Measurements from ENCODE around the gene MYOT. TPM values are rescaled to one million over a fixed set of nuclear protein-coding genes. Genes with fewer than 3 reads are reported as not detected.
A peak's percentile ranks its signal among the peaks of the same experiment; 100 is the strongest.

The MYOT gene
- total RNA-seq, 2 donors from 2014 or later = 29.7 to 55.4 TPM

DNA sequence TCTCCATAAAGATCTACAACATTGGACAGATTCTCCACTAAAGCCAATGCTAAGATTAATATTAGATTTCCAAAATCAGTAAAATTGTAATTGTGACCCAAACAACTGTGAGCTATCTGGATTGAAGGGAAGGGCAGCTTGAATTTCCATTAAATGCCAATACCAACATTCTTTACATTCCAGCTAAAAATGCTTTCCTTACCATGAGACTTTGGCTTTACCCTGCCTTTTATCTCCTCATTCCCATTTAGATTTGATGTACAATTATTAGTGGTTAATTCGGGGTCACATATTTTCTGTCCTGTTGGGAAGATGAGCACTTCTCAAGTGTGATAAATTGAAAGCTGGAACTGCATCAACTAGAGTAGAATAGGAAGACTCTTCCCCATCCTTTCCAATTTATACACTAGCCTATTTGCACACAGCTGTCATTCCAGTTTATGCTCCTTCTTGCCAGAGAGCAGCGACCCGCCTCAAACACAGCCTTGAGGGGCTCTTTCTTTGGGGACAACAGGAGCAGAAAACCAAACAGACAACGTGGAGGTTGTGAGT lies 33.1 kb upstream of the MYOT start:
- Histone ChIP-seq H3K9me3 (no peaks in the 10 kb centered on the region), H3K4me1 (peaks cover 0 to 54% of the 10 kb centered on the region in 2 donors), H3K27ac (peak overlapping the region in 1 of 2 donors; percentile 90), H3K4me3 (no peak overlapping the region), H3K36me3 (no peaks in the 10 kb centered on the region), H3K27me3 (no peaks in the 10 kb centered on the region)
- TF ChIP-seq, protein P1, sequence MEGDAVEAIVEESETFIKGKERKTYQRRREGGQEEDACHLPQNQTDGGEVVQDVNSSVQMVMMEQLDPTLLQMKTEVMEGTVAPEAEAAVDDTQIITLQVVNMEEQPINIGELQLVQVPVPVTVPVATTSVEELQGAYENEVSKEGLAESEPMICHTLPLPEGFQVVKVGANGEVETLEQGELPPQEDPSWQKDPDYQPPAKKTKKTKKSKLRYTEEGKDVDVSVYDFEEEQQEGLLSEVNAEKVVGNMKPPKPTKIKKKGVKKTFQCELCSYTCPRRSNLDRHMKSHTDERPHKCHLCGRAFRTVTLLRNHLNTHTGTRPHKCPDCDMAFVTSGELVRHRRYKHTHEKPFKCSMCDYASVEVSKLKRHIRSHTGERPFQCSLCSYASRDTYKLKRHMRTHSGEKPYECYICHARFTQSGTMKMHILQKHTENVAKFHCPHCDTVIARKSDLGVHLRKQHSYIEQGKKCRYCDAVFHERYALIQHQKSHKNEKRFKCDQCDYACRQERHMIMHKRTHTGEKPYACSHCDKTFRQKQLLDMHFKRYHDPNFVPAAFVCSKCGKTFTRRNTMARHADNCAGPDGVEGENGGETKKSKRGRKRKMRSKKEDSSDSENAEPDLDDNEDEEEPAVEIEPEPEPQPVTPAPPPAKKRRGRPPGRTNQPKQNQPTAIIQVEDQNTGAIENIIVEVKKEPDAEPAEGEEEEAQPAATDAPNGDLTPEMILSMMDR (IDR thresholded peaks at IDR 0.05) = no peak
- DNase-seq (ENCODE audit: low spot score) = no peak

DNA sequence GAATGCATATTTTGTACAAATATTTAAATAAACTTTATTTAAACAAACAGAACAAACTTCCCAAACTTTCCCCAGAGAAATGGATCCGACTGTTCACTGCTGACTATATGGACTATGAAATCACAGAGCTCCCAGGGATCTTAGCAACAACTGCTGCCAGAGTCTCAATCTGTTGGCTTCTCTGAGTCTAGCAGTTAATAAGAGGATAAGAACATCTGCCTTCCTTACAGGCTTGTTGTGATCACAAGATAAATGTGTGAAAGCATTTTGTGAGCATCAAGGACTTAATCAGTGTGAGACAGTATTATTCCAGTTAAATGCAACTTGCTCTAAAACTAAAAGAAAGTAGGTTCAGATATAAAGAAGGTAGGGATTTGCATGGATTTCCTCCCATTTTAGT lies 31.4 kb upstream of the MYOT start:
- H3K4me3 ChIP-seq = no peak overlapping the region
- TF ChIP-seq, protein P1 (IDR thresholded peaks at IDR 0.05) = no peak
- no peaks in the 10 kb centered on the region for H3K36me3 ChIP-seq
- H3K4me1 ChIP-seq = peaks cover 0 to 63% of the 10 kb centered on the region in 2 donors
- no peak for DNase-seq (ENCODE audit: low spot score)
- H3K27me3 ChIP-seq = no peaks in the 10 kb centered on the region
- H3K27ac ChIP-seq = peak overlapping the region; percentile 78 to 90
- H3K9me3 ChIP-seq = no peaks in the 10 kb centered on the region

DNA sequence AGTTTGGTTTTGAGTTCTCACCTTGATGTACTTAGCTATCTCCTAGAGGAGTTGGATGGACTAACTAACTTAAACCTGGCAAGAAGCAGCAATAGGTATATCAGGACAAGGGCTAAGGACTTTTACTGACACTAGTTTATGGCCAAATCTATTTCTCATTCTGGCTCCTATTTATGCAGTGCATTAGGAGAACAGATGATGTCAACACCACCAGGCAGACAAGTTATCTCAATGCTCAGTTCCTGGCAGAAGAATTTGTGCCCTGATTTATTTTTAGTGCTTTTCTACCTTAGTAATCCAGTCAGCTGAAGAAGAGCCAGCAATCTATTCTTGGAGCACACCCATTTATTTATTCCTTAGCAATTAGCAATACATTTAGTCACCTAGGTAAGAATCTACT lies 30.7 kb upstream of the MYOT start:
- Histone ChIP-seq H3K4me3 (peak overlapping the region in 1 of 2 donors; percentile 12), H3K27ac (peak overlapping the region; percentile 78 to 90), H3K9me3 (no peaks in the 10 kb centered on the region), H3K36me3 (no peaks in the 10 kb centered on the region), H3K4me1 (peaks cover 0 to 63% of the 10 kb centered on the region in 2 donors), H3K27me3 (no peaks in the 10 kb centered on the region)
- TF ChIP-seq, protein P1 (IDR thresholded peaks at IDR 0.05) = no peak
- DNase-seq (ENCODE audit: low spot score) = no peak

DNA sequence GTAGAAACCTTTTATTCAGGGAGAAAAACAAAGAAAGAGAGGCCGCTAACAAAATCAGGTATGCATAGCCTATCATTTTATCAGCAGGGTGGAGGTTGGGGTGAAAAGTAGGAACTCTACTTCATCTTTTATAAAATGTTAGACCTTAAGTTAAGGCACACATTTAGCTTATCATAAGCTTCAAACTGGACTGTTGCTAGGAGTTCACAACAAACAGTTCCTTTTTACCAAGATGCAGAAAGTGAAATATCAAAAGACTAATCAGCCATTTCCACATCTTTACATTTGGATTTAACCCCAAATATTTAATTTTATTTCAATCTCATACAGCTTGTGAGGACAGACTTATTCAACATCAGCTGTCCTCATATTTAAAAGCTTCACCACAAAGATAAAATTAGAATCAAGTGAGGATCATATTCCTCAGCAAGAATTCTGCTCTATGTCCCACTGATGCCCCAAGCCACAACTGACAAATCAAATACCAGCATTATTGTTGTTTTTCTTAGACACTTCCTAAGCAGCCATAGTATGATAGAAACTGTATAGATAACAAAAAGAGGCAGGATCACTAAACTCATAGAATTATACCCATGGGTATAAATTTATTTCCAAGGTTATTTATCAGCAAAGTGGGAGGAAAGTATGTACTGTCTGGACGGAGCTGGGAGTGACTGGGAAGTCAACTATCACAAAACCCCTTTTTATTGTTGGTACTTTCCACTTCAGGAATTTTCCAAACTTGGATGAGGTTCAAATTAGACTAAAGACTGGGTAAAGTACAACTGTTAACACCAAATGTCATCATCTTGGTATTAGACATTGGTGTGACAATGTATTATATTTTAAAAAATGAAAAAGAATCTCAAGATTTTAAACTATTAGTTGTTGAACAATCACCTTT lies 29.9 kb upstream of the MYOT start:
- no peaks in the 10 kb centered on the region for H3K27me3 ChIP-seq
- peaks cover 0 to 63% of the 10 kb centered on the region in 2 donors for H3K4me1 ChIP-seq
- no peaks in the 10 kb centered on the region for H3K9me3 ChIP-seq
- H3K36me3 ChIP-seq = no peaks in the 10 kb centered on the region
- TF ChIP-seq, protein P1 (IDR thresholded peaks at IDR 0.05) = no peak
- peak overlapping the region in 1 of 2 donors; percentile 12 for H3K4me3 ChIP-seq
- H3K27ac ChIP-seq = peak overlapping the region; percentile 78 to 90
- no peak for DNase-seq (ENCODE audit: low spot score)

DNA sequence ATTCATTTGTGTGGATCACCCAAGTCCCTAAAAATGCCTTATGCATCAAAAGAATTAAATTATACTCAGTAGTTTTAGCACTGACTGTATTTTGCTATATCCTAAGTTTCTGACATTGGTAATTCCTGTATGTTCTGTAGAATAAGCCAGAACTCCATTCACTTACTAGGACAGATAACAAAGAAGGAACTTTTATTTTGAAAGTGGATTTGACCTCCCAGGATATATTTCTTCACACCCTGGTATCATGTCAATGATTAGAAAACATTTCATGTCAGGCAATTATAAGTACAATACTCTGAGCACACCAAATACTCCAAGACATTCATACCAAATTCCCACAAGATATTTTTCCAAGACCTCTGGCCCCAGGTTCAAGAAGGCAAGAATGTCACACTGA lies 28.7 kb upstream of the MYOT start:
- TF ChIP-seq, protein P1 (IDR thresholded peaks at IDR 0.05) = no peak
- Histone ChIP-seq H3K27me3 (no peaks in the 10 kb centered on the region), H3K36me3 (no peaks in the 10 kb centered on the region), H3K27ac (peak overlapping the region; percentile 78 to 90), H3K4me1 (peaks cover 0 to 55% of the 10 kb centered on the region in 2 donors), H3K9me3 (no peaks in the 10 kb centered on the region), H3K4me3 (no peak overlapping the region)
- no peak for DNase-seq (ENCODE audit: low spot score)

All from right atrium auricular region (tissue), 2 donors.